ENCODE results near the gene GRB10.

The GRB10 gene

GRCh38 chr7:50754241-50754640 lies 28.5 kb downstream of the GRB10 start:
- in situ Hi-C loops (cut with MboI; ENCODE audit: low sequenced_read_pairs, unreplicated experiment), result no loop called here
- TF ChIP-seq CTCF (IDR thresholded peaks at IDR 0.05; ENCODE audit: borderline replicate concordance, control extremely low read depth, extremely low read depth, insufficient read depth, missing control alignments), result no peak
- no peak for DNase-seq (ENCODE audit: low spot score)

- no peak for TF ChIP-seq CTCF (IDR thresholded peaks at IDR 0.05; ENCODE audit: borderline replicate concordance, control extremely low read depth, extremely low read depth, insufficient read depth, missing control alignments)
- no peak for DNase-seq (ENCODE audit: low spot score)
- in situ Hi-C loops (cut with MboI; ENCODE audit: low sequenced_read_pairs, unreplicated experiment), result no loop called here
Measured at GRCh38 chr7:50752422-50752821, 30.3 kb downstream of the GRB10 start.

DNA sequence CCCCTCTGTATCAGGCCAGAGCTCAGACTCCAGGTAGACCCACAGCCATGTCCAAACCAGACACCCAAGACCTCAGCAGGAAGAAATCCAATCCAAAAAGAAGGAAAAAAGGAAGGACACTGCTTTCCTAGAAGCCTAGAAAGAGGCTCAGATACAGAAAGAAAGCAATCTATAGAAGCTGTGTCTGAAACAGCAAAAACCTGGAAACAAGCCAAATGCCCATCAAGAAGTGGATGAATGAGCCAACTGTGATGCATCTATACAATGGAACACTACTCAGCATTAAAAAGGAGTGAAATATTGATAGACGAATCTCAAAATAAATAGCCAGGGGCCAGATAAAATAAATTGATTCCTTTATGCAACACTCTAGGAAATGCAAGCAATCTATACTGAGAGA lies 31.6 kb downstream of the GRB10 start:
- no peak for TF ChIP-seq CTCF (IDR thresholded peaks at IDR 0.05; ENCODE audit: borderline replicate concordance, control extremely low read depth, extremely low read depth, insufficient read depth, missing control alignments)
- no peak for DNase-seq (ENCODE audit: low spot score)
- in situ Hi-C loops (cut with MboI; ENCODE audit: low sequenced_read_pairs, unreplicated experiment), result no loop called here

- in situ Hi-C loops (cut with MboI; ENCODE audit: low sequenced_read_pairs, unreplicated experiment), result no loop called here
- TF ChIP-seq CTCF (IDR thresholded peaks at IDR 0.05; ENCODE audit: borderline replicate concordance, control extremely low read depth, extremely low read depth, insufficient read depth, missing control alignments), result no peak
- no peak for DNase-seq (ENCODE audit: low spot score)
Measured at GRCh38 chr7:50749896-50750295, 32.8 kb downstream of the GRB10 start.

GRCh38 chr7:50748472-50748871 lies 34.2 kb downstream of the GRB10 start:
- no peak for TF ChIP-seq CTCF (IDR thresholded peaks at IDR 0.05; ENCODE audit: borderline replicate concordance, control extremely low read depth, extremely low read depth, insufficient read depth, missing control alignments)
- in situ Hi-C loops (cut with MboI; ENCODE audit: low sequenced_read_pairs, unreplicated experiment), result no loop called here
- no peak for DNase-seq (ENCODE audit: low spot score)

- no peak for TF ChIP-seq CTCF (IDR thresholded peaks at IDR 0.05; ENCODE audit: borderline replicate concordance, control extremely low read depth, extremely low read depth, insufficient read depth, missing control alignments)
- no peak for DNase-seq (ENCODE audit: low spot score)
- in situ Hi-C loops (cut with MboI; ENCODE audit: low sequenced_read_pairs, unreplicated experiment), result no loop called here
Measured at GRCh38 chr7:50745835-50746234, 36.9 kb downstream of the GRB10 start.

GRCh38 chr7:50745336-50745735 lies 37.4 kb downstream of the GRB10 start:
- in situ Hi-C loops (cut with MboI; ENCODE audit: low sequenced_read_pairs, unreplicated experiment), result no loop called here
- TF ChIP-seq CTCF (IDR thresholded peaks at IDR 0.05; ENCODE audit: borderline replicate concordance, control extremely low read depth, extremely low read depth, insufficient read depth, missing control alignments), result no peak
- no peak for DNase-seq (ENCODE audit: low spot score)
